SW480 (cell line): Measurements from ENCODE around the gene LIMS2.

Experiments used
- DNase-seq: peaks from one replicate; pipeline ENCODE4 v3.0.0-alpha.2; 2016; ENCODE audit warnings: low spot score

The LIMS2 gene

DNA sequence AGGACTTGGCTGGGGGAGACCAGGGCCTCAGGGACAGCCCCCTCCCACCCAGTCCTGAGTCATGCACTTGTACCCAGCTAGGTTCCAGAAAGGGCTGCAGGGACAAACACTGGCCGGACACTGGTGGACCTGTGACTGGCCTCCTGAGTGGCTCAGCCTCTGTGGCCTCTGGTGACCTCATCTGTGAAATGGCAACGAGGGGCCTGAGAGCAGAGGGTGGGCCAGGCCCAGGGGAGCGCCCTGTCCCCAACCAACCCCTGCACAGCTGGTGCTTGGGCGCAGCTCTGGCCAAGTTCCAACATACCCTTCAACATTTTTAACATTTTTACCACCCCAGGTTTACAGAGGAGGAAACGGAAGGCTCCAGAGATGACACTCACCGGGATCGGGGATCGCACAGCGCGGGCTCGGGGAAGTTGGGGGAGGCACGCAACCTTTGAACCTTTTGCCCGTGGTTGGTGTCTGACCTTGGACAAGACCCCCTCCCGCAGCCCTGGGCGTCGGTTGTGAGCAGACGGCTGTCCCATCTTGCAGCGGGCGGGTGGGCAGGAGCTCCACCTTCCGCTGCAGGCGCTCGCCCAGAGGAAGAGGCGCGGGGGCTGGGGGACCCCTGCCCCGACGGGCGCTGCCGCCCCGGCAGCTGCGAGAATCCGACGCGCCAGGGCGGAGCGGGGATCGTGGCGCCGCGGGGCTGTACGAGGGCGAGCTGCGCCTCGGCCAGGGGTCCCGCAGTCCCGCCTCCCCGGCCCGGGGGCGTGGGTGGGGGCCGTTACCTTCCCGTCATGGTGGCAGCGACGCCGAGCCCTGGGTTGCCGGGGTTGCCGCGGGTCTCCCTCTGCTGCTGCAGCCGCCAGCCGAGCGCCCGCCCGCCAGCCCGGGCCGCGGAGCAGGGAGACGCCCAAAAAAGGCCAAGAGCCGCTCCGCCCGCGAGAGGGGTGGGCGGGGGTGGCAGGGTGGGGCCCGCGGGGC is 805 bp downstream of the LIMS2 start:
- no peak for DNase-seq

DNA sequence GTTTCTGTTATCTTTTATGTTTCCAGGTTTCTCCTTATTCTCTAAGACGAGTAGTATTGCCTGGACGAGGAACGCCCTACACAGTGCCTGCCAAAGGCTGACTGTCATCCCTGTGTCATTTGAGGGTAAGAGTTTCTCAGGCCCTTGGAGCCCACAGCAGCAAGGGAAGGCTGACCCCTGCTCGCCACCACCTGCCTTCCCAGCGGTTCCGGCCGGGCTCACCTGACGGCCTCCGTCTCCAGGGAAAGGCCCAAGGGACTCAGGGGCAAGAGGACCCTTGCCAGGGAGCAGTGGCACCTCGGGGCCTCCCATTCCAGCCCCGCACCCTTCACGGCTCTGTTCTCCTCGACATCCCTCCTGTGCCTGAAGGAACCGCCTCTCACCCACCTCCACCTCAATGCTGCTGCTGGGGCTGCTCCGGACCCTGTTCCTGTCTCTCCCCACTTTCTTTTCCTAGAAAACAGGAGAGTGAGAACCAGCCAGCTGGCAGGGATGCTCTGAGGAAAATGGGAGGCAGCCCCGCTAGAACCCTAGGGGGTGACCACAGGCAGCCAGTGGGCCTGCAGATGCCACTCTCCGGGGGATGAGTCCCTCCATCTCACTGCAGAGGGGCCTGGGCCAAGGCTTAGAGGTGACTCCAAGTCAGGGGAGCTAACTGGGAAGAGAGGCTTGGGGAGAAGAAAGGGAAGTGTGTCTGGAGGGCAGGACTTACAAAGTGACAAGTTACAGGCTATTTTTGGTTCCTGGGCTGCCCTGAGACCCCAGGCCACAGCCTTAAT is 1.9 kb downstream of the LIMS2 start:
- no peak for DNase-seq

DNA sequence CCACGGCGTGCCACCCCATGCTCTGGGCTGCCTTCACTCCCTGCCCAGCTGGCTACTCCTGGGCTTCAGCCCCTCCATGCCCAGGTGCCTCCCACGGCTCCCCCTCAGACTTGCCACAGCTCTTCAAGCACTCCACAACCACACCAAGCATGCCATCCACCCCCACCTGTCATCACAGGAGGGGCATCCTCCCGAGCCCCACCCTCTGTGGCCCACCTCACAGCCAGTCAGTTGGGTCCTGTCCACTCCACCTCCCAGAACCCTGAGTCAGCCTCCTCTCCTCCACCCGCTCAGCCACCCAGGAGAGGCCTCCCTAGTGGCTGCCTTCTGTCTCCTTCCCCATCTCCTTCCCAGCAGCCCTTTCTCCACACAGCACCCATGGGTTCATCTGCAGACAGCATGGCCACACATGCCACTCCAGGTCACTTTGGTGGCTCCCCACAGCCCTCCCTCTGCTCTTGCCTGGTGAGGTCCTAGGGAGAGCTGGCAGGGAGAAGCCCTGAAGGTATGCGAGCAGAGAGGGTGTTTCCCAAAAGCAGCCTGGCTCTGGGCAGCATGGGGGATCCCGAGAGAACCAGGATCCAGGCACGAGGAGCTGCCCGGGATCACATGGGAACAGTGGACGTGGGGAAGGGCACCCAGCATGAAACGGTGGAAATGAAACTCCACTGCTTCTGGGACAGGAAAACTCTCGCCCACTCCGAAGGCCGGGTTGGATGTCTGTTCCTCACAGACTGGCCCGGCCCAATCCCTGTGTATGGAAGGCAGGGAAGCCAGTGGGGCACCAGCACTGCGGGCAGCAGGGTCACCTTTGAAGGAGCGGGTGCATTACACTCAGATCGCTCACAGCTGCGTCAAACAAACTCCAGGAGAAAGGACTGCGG is 2.7 kb downstream of the LIMS2 start:
- DNase-seq: no peak

DNA sequence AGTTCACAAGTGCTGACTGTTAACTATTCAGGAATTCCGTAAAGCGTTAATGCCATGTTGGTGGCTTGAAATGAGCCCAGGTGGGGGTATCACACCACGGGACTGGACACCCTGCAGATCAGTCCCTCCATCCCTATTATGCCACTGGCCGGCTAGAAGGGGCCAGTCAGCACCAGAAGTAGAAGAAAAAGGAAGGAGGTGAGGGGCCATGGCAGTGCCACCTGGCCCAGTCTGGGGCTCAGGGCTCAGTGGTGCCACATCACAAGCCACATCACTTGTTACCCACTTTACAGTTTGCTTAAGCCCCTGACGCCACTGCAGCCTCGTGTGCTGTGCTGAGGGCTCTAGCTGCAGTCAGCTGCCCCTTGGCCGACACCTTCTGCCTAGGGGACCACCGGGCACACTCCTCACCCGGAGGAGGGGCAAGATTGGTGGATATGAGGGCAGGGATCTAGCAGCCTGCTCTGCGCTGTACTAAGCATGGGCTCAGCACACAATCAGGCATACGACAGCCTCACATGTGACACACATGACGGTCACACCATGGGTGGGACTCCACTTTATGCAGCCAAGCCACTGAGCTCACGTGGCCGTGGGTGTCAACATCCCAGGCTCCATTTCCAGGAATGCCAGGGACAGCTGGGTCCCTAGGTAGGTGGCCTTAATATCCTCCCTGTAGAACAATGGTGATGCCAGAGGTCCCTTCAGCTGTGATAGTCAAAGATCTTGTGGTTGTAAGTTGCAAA is 3.6 kb downstream of the LIMS2 start:
- DNase-seq: no peak

DNA sequence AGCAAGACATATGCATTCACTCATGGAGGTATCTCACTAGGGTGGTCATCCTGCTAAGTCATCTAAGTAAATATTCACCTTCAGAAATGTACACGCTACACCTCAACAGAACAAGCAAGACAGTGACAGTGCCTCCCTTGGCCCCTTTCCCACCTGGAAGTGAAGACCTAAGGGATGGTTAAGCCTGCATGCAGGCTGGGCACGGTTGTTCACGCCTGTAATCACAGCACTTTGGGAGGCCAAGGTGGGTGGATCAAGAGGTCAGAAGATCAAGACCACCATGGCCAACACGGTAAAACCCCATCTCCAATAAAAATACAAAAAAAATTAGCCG is 4.4 kb downstream of the LIMS2 start:
- DNase-seq: no peak

DNA sequence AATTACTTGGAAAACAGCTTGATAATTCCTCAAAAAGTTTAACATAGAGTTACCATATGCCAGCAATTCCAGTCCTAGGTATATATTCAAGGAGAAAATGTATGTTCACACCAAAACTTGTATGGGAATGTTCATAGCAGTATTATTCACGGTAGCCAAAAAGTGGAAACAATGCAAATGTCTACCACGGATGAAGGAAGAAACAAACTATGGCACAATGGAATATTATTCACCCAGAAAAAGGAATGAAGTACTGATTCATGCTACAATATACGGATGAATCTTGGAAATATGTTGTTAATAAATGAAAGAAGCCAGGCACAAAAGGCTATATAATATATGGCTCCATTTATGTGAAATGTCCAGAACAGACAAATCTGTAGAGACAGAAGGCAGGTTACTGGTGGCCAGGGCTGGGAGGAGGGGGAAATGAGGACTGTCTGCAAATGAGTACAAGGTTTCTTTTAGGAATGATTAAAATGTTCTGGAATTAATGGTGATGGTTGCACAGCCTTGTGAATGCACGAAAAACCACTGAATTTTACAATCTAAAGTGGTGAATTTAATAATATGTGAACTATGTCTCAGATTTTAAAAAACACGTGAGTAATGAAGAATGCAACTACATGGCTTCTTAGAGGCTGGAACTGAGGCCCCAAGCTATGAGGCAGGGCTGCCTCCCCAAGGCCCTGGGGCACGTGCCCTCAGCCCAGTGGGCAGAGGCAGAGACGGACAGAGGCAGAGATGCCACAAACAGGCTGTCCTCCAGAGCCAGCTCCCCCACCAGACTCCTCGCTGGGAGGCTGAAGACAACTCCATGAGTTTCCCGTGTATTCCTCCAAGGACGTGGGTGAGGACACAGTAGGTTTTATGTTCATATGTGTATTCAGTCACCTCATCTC is 5.0 kb downstream of the LIMS2 start:
- no peak for DNase-seq

DNA sequence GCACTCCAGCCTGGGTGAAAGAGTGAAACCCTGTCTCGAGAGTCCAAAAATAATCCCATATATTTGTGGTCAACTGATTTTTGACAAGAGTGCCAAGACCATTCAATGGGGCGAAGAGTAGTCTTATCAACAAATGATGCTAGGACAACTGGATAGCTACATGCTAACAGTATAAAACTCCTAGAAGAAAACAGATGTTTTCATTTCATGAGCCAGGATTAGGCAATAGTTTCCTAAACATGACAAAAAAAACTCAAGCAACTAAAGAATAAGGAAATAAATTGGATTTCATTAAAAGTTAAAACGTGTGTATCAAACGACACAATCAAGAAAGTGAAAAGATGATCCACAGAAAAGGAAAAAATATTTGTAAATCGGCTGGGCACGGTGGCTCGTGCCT is 6.3 kb downstream of the LIMS2 start:
- no peak for DNase-seq

DNA sequence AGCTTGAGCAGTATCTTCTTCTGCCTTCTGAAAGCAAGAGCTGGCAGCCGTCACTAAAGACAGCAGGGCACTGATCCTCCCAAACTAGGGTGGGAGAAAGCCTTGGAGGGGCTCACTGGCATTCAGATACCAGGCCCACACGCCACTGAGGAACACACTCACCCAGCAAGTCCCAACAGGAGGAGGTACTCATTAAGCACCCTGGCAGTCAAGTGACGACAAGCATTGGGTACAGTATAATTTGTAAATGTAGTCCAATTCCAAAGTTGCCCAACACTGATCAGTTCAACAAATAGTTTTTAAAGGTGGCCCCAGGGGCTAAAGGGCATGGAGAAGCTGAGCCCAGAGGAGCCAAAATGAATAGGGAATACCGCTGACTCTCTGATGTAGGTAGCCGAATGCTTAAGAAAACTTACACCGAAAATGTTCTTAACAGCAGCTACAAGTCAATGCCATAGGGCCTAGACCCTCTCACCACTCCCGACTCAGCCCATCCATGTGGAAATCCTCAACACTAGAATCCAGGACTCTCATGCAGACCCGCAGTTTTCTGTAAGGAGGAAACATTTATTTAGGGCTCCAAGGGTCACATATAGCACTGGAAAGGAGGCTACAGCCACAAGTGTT is 9.9 kb downstream of the LIMS2 start:
- no peak for DNase-seq

DNA sequence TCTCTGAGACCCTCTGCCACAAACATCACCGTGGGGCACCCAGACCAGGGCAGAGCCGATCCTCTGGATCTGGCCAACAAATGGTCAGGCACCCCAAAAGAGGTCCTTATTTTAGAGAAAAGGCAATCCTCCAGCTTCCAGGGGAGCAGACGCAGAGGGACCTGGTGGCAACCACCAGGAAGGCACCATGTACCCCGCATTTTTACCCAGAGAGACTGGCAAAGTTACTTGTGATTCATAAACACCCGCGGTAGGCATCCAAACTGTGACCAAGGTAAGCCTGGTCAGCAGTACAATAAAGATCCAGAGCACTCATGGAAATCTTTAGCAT is 10.5 kb downstream of the LIMS2 start:
- DNase-seq: no peak

DNA sequence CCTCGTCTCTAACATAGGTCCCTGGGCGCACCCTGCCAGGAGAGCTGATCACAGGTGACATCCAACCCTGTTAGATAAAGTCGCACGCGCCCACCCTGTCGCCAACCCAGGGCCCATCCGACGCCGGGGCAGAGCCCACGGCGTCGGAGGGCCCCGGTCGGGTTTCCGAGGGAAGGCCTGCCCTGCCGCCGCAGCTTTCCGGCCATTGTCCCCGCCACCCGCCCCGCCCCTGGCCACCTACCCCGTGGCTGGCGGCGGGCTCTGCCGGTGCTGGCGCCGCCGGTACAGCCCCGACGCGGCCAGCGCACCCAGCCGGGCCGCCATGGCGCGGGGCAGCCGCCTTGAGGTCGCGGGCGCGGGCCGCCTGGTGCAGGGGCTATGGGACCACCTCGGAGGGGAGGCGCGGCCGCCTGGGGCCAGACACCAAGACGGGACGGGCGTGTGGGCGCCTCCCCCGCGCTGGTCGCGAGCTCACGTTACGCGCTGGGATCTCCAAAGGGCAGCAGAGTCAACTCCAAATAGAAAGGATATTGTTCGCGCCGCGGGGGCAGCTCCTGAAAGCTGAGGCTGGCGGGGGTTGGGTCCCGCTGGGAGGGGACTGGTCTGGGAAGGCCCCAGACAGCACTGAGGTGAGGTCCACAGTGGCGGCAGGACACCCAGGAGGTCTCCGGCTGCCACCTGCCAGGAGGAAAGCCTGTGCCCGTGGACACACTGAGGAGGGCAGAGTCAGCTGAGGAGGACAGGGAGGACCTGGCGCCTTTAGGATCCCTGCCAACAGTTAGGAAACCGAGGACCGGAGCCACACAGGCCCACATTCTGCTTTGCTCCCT is 11.1 kb downstream of the LIMS2 start:
- no peak for DNase-seq

DNA sequence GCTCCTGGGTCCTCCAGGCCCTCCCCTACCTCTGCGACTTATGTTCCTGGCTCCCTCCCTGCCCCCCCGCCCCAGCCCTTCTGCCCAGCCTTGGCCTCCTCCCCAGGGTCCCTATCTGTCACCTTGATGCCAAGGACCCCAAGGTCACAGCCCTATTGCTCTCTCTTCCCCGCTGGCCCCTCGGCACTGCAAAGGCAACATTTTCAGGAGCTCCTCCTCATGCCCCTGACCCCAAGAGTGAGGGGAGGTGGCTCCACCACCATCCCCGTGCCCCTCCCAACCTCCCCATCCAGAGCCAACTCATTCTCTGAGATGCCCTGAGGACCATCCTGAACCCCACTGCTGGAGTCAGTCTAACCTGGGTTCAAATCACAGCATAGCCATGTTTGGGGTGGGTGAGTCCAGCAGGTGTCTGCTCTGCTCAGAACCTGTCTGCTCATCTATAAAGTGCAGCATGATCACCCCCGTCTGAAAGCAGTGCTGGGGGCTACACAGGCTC is 11.7 kb downstream of the LIMS2 start:
- no peak for DNase-seq

DNA sequence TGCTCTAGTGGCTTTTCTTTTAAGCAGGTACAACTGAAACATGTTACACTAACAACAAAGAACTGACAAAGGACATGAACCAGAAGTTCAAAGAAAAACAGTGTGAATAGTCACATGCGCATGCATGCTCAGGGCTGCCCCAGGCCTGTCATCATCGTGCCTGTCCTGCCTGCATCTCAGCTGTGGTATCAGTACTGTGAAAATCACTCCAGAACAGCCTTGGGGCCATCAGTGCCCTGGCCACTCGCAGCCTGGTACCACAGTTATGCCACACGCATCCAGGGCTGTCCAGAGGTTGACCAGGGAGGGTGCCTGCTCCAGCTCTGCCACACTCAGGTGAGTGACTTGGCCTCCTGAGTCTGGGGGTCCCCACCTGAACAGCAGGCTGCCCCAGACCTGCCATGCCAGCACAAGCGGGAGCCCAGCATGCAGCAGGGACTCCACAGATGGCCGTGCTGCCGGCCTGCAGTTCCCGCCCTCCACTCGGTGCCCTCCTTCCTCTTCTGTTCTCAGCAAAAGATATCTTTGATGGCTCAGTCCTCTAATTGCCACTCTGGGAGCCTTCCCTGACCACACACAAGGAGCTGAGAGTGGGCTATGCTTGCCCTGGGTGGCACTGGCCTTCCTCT is 12.3 kb downstream of the LIMS2 start:
- no peak for DNase-seq

DNA sequence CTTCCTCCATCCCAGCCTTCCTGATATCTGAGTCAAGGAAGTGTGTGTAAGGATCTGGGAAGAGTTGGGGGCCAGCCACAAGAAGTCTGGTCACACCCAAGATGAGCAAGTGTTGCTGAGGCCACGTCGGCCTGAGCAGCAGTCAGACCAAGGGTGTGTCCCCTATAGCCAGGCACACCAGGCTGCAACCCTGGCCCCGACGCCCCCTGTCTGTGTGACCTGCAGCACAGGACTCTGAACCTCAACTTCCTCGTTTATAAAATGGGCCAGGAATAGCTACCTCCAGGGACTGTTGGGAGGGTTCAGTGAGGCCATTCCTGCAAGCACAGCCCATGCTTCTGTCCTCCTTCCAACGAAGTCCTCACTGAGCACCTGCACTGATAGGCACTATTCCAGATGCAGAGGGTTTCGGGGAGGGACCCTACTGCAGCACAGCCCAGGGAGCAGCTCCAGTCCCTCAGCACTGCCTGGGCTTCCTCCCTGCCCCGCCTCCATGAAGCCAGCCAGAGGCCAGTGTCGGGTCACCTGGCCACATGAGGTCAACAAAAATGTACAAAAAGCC is 13.3 kb downstream of the LIMS2 start:
- DNase-seq: no peak

DNA sequence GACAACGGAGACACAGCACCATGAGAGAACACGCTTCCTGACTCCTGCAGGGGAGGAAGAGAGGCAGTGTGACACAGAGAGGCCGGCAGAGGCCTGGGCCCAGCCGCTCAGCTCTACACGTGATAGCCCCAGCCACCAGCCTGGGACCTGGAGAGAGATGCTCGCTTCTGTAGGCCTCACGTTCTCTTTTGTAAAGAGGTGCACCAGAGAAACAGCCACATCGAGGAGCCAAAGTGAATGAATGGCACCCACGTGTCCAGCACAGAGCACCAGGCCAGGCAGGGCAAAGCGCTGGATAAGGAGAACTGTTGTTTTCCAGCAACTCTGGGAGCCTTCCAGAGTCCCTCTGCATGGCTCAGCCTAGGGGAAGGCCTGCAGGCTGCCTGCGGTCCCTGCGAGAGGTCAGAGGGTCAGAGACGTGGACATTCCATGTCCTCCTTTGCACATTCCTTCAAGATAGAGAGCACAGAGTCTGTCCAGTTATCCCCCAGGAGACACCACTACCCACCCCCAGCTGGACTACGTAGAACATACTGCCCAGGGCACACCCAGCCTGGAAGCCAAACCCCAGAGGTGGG is 14.2 kb downstream of the LIMS2 start:
- DNase-seq: no peak

DNA sequence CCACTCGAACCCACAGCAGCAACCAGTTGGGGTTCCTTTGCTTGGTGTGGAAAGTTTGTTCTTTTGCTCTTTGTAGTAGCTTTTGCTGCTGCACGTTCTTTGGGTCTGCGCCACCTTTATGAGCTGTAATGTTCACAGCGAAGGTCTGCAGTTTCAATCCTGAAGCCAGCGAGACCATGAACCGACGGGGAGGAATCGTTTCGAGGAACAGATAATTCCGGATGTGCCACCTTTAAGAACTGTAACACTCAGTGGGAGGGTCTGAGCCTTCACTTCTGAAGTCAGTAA is 15.1 kb downstream of the LIMS2 start:
- no peak for DNase-seq

DNA sequence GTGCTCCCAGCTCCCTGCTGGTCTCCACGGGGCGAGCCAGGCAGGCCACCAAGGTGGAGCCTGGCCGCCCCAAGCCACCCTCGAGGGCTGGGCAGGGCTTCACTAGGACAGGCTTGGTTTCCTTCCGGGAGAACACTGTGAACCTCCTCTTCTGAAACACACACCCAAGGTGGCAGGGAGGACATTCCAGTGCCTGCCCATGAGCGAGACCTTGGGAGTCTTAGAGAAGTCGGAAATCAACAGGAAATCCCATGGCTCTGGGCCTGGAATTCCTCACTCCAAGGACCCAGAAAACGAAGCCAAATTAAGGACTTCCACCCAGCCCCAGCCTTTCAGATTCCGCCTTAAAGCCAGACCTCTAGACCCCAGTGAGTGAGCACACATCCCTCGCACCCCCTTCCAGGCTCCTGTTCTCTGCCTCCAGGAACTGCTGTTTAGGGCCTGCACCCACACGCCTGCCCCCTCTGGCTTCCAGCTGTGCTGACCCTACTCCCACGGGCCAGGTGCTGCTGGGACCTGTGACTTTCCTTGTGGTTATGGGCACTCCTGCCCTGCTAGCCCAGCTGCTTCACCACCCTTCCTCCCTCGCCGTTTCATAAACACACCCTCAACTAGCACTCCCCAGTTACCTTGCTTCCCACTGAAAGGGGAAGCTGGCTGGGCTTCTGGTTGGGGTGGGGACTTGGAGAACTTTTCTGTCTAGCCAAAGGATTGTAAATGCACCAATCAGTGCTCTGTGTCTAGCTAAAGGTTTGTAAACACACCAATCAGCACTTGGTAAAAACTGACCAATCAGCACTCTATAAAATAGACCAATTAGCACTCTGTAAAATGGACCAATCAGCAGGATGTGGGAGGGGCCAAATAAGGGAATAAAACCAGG is 15.7 kb downstream of the LIMS2 start:
- no peak for DNase-seq
